Type B pancreatic cell (in vitro differentiated cells): Measurements from ENCODE around the gene STX1B. TPM values are rescaled to one million over a fixed set of nuclear protein-coding genes. Genes with fewer than 3 reads are reported as not detected.
A peak's percentile ranks its signal among the peaks of the same experiment; 100 is the strongest.

ENCODE experiments used
- DNase-seq: peaks from one replicate; pipeline ENCODE4 v3.0.0; 2021; ENCODE audit warnings: mixed read lengths; ENCODE audit not compliant: unreplicated experiment; ENCODE audit errors: extremely low spot score
- H3K27ac Mint-ChIP-seq: 2 replicates; pipeline ENCODE4 v1.8.0; 2021; ENCODE audit warnings: mild to moderate bottlenecking, mixed read lengths
- H3K27me3 Mint-ChIP-seq: 2 replicates; pipeline ENCODE4 v1.8.0; 2021; ENCODE audit warnings: mixed read lengths
- H3K36me3 Mint-ChIP-seq: 2 replicates; pipeline ENCODE4 v1.8.0; 2021; ENCODE audit warnings: mixed read lengths
- H3K4me1 Mint-ChIP-seq: one replicate; pipeline ENCODE4 v1.8.0; 2021; ENCODE audit warnings: mixed read lengths; ENCODE audit not compliant: unreplicated experiment
- H3K4me3 Mint-ChIP-seq: 2 replicates; pipeline ENCODE4 v1.8.0; 2021; ENCODE audit warnings: mild to moderate bottlenecking, mixed read lengths
- H3K9me3 Mint-ChIP-seq: 2 replicates; pipeline ENCODE4 v1.8.0; 2021; ENCODE audit warnings: mixed read lengths
- total RNA-seq: library from RNA; stranded (reverse); gene quantifications from 2 replicates; pipeline ENCODE4 v1.2.1, GENCODE V29; 2021; ENCODE audit warnings: low replicate concordance
- TF ChIP-seq, protein P1 (sequence below): fragments of 200-600 bp; sonication (generic); conservative IDR thresholded peaks from 2 replicates; pipeline ENCODE4 v1.5.0; 2021; ENCODE audit warnings: antibody characterized with exemption, mild to moderate bottlenecking

The STX1B gene
- total RNA-seq, 1 donor from 2014 or later = 9.9 TPM

DNA sequence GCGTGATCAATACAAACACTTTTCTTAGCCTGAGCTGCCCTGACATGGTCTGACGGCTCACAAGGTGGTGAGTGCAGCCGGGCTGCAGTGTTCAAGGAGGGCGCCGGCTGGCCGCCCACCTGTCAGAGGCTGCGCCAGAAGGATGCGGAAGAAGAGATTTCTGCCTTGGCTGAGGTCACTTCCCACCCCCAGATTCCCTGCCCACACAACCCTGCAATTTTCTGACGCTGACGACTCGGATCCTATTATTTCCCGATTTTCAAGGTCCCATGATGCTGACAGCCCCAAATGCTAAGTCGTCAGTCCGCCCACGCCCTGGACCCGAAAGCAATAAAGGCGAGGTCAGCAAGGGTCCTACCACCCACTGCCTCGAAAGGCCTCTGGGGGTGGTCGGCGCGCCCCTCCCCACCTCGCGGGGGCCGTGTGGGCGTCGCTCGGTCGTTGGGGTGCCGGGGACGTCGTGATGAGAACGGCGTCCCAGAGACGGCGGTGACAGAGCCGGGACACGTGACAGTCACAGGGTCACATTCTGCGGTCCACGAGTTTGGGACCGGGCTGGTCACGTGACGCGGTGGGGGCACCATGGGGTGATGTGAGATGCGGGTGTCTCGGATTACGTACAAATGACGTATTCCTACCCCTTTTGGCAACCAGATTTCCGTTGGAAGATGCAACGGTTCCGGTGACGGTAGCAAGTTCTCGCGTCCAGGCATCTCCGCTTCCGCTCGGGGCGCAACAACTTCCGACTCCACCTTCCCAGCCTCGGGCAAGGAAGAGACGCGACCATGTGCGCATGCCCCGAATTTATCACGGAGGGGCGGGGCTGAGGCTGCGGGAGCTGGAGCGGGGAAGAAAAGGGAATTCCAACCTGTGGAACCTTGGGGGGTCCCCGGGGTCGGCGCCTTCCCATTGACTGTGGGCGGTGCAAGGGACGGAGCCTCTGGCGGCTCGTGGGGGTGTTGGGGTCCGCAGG is 22.6 kb upstream of the STX1B start, which contains the start of gene STX4:
Gene STX4 (plus strand): TSS at position 823 of the 973 bp plus-strand sequence. CDS start 248 bp downstream, outside the sequence.
- TF ChIP-seq, protein P1, sequence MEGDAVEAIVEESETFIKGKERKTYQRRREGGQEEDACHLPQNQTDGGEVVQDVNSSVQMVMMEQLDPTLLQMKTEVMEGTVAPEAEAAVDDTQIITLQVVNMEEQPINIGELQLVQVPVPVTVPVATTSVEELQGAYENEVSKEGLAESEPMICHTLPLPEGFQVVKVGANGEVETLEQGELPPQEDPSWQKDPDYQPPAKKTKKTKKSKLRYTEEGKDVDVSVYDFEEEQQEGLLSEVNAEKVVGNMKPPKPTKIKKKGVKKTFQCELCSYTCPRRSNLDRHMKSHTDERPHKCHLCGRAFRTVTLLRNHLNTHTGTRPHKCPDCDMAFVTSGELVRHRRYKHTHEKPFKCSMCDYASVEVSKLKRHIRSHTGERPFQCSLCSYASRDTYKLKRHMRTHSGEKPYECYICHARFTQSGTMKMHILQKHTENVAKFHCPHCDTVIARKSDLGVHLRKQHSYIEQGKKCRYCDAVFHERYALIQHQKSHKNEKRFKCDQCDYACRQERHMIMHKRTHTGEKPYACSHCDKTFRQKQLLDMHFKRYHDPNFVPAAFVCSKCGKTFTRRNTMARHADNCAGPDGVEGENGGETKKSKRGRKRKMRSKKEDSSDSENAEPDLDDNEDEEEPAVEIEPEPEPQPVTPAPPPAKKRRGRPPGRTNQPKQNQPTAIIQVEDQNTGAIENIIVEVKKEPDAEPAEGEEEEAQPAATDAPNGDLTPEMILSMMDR = no peak
- Mint-ChIP-seq H3K27ac (peak within 1 kb of the TSS; percentile 92), H3K9me3 (no peaks in the 10 kb centered on the region), H3K4me3 (peak within 1 kb of the TSS; percentile 97), H3K36me3 (no peaks in the 10 kb centered on the region), H3K27me3 (no peaks in the 10 kb centered on the region), H3K4me1 (no peaks in the 10 kb centered on the region)
- peak; percentile 96 for DNase-seq

DNA sequence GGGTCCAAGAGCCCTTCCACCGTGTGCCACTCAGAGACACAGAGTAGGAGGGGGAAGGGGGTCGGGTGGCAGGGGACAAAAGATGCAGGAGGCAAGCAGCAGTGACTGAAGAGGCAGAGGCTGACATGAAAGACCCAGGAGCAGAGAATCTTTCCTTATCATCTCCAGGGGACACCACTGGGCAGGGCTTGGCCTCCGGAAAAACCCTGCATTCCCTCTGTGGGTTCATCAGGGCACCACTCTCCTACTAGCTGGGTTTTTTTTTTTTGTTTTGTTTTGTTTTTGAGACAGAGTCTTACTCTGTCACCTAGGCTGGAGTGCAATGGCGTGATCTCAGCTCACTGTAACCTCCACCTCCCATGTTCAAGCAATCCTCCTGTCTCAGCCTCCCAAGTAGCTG is 20.8 kb upstream of the STX1B start:
- H3K4me3 Mint-ChIP-seq = no peak overlapping the region
- TF ChIP-seq, protein P1 = no peak

DNA sequence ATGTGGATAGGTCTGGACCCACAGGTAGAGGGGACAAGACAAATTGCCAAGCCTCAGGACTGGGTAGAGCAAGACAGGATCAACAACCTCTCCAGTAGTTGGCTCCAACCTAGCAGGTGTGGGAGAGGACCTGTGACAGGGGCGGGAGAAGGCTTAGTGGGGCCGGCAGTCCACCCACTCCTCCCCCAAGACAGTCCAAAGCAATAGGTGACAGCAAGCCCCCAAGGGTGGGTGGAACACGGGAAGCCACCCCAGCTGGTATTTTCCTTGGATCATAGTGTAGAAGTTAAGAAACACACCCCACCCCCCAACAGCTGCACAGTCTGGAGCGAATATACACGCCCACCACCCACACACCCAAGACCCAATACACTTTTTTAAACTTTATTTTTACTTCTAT is 18.8 kb upstream of the STX1B start:
- Mint-ChIP-seq H3K27ac (no peak overlapping the region), H3K27me3 (no peaks in the 10 kb centered on the region), H3K4me3 (no peak overlapping the region), H3K36me3 (no peaks in the 10 kb centered on the region), H3K4me1 (no peaks in the 10 kb centered on the region), H3K9me3 (no peaks in the 10 kb centered on the region)
- no peak for DNase-seq
- TF ChIP-seq, protein P1 = no peak

More for the DNA sequence above, 20.8 kb upstream of the STX1B start:
- H3K27ac Mint-ChIP-seq = no peak overlapping the region
- H3K4me1 Mint-ChIP-seq = no peaks in the 10 kb centered on the region
- DNase-seq = no peak
- H3K36me3 Mint-ChIP-seq = no peaks in the 10 kb centered on the region
- no peaks in the 10 kb centered on the region for H3K9me3 Mint-ChIP-seq
- H3K27me3 Mint-ChIP-seq = no peaks in the 10 kb centered on the region

DNA sequence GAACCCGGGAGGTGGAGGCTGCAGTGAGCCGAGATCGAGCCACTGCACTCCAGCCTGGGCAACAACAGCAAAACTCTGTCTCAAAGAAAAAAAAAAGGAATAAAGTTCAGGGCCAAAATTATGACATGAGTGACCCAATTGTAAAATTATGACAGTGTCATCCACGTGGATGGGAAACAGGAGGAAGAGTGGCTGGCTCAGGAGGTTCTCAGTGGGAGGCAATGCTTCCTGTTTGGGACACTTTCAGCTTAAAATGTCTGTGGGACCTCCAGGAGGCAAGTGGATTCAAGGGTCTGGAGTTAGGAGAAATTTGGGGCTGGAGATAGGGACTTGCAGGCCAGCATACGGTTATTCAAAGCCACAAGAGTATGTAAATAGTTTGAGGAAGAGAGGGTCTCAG is 14.9 kb upstream of the STX1B start:
- no peak overlapping the region for H3K27ac Mint-ChIP-seq

DNA sequence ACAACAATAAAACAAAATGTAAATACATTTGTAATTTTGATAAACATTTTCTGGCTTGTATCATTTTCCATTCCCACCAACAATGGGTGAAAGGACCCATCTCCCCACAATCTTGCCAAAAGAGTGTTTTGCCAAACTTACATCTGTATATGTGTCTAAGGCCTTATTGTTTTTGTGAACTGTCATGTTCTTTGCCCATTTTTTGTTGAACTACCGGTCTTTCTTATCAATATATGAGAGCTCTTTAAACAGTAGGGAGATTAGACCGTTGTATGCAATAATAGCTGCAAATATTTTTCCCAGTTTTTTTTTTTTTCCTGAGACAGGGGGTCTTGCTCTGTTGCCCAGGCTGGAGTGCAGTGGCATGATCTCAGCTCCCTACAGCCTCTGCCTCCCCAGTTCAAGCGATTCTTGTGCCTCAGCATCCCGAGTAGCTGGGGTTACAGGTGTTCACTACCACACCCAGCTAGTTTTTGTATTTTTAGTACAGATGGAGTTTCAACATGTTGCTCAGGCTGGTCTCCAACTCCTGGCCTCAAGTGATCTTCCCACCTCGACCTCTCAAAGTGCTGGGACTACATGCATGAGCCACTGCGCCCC is 13.3 kb upstream of the STX1B start:
- no peak for DNase-seq
- no peak overlapping the region for H3K27ac Mint-ChIP-seq
- no peak overlapping the region for H3K4me3 Mint-ChIP-seq
- no peaks in the 10 kb centered on the region for H3K9me3 Mint-ChIP-seq
- TF ChIP-seq, protein P1 = no peak
- no peaks in the 10 kb centered on the region for H3K4me1 Mint-ChIP-seq
- no peaks in the 10 kb centered on the region for H3K36me3 Mint-ChIP-seq
- H3K27me3 Mint-ChIP-seq = no peaks in the 10 kb centered on the region

More for the DNA sequence above, 14.9 kb upstream of the STX1B start:
- no peak for DNase-seq
- H3K9me3 Mint-ChIP-seq = no peaks in the 10 kb centered on the region
- TF ChIP-seq, protein P1 = no peak
- H3K4me1 Mint-ChIP-seq = no peaks in the 10 kb centered on the region
- no peaks in the 10 kb centered on the region for H3K27me3 Mint-ChIP-seq
- H3K4me3 Mint-ChIP-seq = no peak overlapping the region
- H3K36me3 Mint-ChIP-seq = no peaks in the 10 kb centered on the region
